ENCODE results near the gene BCLAF1. TPM values are rescaled to one million over a fixed set of nuclear protein-coding genes. Genes with fewer than 3 reads are reported as not detected.

BCLAF1 gene
- total RNA-seq, 2 donors from 2014 or later = 83.0 to 136 TPM

DNA sequence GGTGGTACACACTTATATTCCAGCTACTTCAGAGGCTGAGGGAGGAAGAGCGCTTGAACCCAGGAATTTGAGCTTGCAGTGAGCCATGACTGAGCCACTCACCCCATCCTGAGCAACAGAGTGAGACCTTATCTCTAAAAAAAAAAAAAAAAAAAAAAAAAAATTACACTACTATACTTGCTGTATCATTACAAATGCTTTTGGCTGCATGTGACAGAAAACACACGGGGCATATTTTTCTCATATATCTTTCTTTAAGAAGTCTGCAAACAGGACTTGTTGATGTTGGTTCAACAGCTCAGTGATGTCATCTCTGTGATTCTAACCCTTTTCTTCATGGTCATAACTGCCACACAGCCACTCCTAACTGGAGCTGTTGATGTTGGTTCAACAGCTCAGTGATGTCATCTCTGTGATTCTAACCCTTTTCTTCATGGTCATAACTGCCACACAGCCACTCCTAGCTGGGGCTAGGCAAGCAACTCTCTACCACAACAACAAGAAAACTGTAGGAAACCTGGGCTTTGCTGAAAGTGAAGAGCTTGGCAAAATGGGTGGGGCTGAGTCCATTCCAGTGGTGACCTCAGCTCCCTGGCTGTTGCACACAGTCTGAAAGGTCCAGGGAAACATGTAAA lies 59.3 kb downstream of the BCLAF1 start:
- Histone ChIP-seq H3K4me3 (no peak overlapping the region), H3K9me3 (no peaks in the 10 kb centered on the region), H3K36me3 (no peaks in the 10 kb centered on the region), H3K4me1 (replicated peaks) (no peaks in the 10 kb centered on the region), H3K27me3 (replicated peaks; ENCODE audit: insufficient read depth) (no peaks in the 10 kb centered on the region), H3K27ac (no peak overlapping the region)
- WGBS = 82% methylated on average over 2 of the region's 2 CpGs
- TF ChIP-seq POLR2A (IDR thresholded peaks at IDR 0.05) = no peak
- no peak for TF ChIP-seq POLR2AphosphoS5 (IDR thresholded peaks at IDR 0.05)
- TF ChIP-seq, protein P1, sequence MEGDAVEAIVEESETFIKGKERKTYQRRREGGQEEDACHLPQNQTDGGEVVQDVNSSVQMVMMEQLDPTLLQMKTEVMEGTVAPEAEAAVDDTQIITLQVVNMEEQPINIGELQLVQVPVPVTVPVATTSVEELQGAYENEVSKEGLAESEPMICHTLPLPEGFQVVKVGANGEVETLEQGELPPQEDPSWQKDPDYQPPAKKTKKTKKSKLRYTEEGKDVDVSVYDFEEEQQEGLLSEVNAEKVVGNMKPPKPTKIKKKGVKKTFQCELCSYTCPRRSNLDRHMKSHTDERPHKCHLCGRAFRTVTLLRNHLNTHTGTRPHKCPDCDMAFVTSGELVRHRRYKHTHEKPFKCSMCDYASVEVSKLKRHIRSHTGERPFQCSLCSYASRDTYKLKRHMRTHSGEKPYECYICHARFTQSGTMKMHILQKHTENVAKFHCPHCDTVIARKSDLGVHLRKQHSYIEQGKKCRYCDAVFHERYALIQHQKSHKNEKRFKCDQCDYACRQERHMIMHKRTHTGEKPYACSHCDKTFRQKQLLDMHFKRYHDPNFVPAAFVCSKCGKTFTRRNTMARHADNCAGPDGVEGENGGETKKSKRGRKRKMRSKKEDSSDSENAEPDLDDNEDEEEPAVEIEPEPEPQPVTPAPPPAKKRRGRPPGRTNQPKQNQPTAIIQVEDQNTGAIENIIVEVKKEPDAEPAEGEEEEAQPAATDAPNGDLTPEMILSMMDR (IDR thresholded peaks at IDR 0.05) = no peak
- intact Hi-C loops (cut with DNase I) = no loop called here
- no peak for DNase-seq (ENCODE audit: low spot score)

DNA sequence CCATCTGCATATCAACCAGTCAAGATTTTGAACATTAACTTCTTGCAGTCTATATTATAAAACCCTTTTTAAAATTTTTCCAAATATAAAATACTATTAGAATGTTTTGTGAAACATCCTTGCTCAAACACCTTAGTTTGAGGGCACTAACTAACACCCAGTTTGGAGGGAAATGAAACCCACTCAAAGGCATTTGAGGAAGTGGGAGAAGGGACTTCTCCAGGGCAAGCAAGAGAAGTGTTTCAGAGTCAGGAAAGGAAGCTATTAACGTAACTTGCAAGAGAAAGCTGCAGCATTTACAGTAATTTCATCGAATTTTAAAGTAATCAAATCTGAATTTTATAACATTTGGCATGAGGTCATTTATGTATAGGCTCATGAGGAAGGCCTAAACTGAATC lies 60.8 kb downstream of the BCLAF1 start:
- H3K27ac ChIP-seq = no peak overlapping the region
- TF ChIP-seq, protein P1 (IDR thresholded peaks at IDR 0.05) = no peak
- TF ChIP-seq POLR2A (IDR thresholded peaks at IDR 0.05) (no peak), POLR2AphosphoS5 (IDR thresholded peaks at IDR 0.05) (no peak)
- H3K27me3 ChIP-seq (replicated peaks; ENCODE audit: insufficient read depth) = no peaks in the 10 kb centered on the region
- no peak for DNase-seq (ENCODE audit: low spot score)
- no peaks in the 10 kb centered on the region for H3K36me3 ChIP-seq
- no peaks in the 10 kb centered on the region for H3K9me3 ChIP-seq
- H3K4me3 ChIP-seq = no peak overlapping the region
- intact Hi-C loops (cut with DNase I) = loop anchor here (5.0 kb wide), 1 partner anchor 187 kb away; no protein-coding TSS in a partner anchor
- no peaks in the 10 kb centered on the region for H3K4me1 ChIP-seq (replicated peaks)
- 81% methylated on average over 2 of the region's 2 CpGs for WGBS

GRCh38 chr6:136226674-136227377 lies 62.8 kb downstream of the BCLAF1 start:
- no peaks in the 10 kb centered on the region for H3K9me3 ChIP-seq
- intact Hi-C loops (cut with DNase I) = loop anchor here (1.0 to 5.0 kb wide), 2 partner anchors 185 to 691 kb away; no protein-coding TSS in a partner anchor
- TF ChIP-seq POLR2AphosphoS5 (IDR thresholded peaks at IDR 0.05) (no peak), POLR2A (IDR thresholded peaks at IDR 0.05) (no peak)
- TF ChIP-seq, protein P1 (IDR thresholded peaks at IDR 0.05) = no peak
- no peaks in the 10 kb centered on the region for H3K27me3 ChIP-seq (replicated peaks; ENCODE audit: insufficient read depth)
- no peak for DNase-seq (ENCODE audit: low spot score)
- H3K27ac ChIP-seq = no peak overlapping the region
- no peaks in the 10 kb centered on the region for H3K36me3 ChIP-seq
- WGBS = 86% methylated on average over 4 of the region's 4 CpGs
- no peaks in the 10 kb centered on the region for H3K4me1 ChIP-seq (replicated peaks)
- H3K4me3 ChIP-seq = no peak overlapping the region

- DNase-seq (ENCODE audit: low spot score) = peak; percentile 24
- Histone ChIP-seq H3K27me3 (replicated peaks; ENCODE audit: insufficient read depth) (no peaks in the 10 kb centered on the region), H3K9me3 (no peaks in the 10 kb centered on the region), H3K4me1 (replicated peaks) (no peaks in the 10 kb centered on the region), H3K27ac (no peak overlapping the region), H3K36me3 (no peaks in the 10 kb centered on the region), H3K4me3 (no peak overlapping the region)
- WGBS = 22% methylated on average over 12 of the region's 12 CpGs
- TF ChIP-seq, protein P1 (IDR thresholded peaks at IDR 0.05) = peak; percentile 97 to 100 (median 99)
- TF ChIP-seq POLR2AphosphoS5 (IDR thresholded peaks at IDR 0.05) (peak; percentile 36), POLR2A (IDR thresholded peaks at IDR 0.05) (no peak)
- intact Hi-C loops (cut with DNase I) = loop anchor here (1.0 to 5.0 kb wide), 2 partner anchors 184 to 690 kb away; no protein-coding TSS in a partner anchor
Observed at GRCh38 chr6:136226027-136226673, 63.5 kb downstream of the BCLAF1 start.
